Measurements from ENCODE around the gene EIPR1.

DNA sequence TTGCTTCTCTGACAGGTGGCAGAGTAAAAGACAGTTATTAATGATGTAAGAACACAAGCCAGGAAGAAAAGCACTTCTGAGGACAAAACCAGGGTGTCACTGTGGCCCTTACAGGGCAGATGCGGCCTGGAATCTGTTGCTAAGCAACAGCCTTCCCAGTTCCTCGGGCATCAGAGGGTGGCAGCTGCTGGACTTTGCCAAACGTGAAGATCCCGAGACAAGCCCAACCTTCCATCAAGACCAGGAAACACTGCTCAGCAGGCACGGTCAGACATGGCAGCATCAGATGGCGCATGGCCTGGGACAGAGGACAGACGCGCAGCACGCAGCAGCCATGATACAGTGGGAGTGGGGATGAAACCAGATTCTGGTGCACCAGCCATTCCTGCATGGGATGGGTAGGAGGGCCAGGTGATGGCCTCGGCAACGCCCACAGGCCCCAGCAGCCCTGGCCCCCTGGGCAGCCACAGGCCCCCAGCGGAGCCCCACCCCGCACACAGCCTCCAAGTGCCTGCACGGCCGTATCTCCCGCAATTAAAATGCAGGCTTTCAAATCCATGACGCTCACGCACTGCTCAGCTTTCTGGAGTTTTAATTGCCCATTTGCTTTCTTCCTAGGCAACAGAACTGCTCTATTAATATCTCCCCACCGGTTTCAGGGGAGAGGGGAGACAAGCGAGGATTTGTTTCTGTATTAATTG is 89.0 kb downstream of the EIPR1 start:
- TF ChIP-seq EP300 (IDR thresholded peaks at IDR 0.05), result no peak
- TF ChIP-seq, protein P1, sequence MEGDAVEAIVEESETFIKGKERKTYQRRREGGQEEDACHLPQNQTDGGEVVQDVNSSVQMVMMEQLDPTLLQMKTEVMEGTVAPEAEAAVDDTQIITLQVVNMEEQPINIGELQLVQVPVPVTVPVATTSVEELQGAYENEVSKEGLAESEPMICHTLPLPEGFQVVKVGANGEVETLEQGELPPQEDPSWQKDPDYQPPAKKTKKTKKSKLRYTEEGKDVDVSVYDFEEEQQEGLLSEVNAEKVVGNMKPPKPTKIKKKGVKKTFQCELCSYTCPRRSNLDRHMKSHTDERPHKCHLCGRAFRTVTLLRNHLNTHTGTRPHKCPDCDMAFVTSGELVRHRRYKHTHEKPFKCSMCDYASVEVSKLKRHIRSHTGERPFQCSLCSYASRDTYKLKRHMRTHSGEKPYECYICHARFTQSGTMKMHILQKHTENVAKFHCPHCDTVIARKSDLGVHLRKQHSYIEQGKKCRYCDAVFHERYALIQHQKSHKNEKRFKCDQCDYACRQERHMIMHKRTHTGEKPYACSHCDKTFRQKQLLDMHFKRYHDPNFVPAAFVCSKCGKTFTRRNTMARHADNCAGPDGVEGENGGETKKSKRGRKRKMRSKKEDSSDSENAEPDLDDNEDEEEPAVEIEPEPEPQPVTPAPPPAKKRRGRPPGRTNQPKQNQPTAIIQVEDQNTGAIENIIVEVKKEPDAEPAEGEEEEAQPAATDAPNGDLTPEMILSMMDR (IDR thresholded peaks at IDR 0.05), result no peak
- TF ChIP-seq POLR2A (IDR thresholded peaks at IDR 0.05; ENCODE audit: low read depth), result no peak
- TF ChIP-seq POLR2AphosphoS5 (IDR thresholded peaks at IDR 0.05), result no peak

Data from esophagus muscularis mucosa (tissue), 4 donors.